Measurements from ENCODE around the gene RACK1. TPM values are rescaled to one million over a fixed set of nuclear protein-coding genes. Genes with fewer than 3 reads are reported as not detected.

The RACK1 gene
- total RNA-seq, 1 experiment from 2014 or later = 2,552 TPM

DNA sequence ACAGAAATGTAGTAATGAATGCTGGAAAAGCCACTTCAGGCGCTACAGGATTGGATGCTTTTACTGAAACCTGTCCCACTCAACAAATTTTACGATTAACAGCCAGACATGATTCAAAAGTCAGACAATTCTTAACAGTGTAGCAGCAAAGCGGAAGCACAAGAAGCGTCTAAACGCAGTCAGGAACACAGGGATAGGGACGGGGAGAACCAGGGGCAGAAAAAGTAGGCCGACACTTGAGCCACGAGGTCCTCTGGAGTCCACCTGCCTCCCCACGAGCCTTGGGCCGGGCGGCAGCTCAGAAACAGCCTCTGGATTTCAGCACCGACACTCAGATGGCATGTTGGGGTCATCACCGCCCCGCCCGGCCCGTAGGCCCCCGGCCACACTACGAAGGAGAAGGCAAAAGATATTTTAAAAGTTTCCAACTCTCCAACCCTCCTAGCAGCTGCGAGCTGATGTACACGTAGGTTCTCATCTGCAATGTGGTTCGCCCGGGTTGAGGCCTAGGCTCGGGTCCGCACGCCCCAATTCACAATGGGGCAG is 615 bp downstream of the RACK1 start:
- Mint-ChIP-seq H3K36me3 (ENCODE audit: insufficient read depth in 1 of 3, low read depth in 3 of 3) (peaks cover 60 to 62% (median 62%) of the 10 kb centered on the region in 3 experiments), H3K4me1 (peaks cover 28 to 47% of the 10 kb centered on the region in 2 experiments), H3K27ac (peak overlapping the region; percentile 98 to 100 (median 100)), H3K27me3 (ENCODE audit: low read depth) (peaks cover 2% of the 10 kb centered on the region), H3K9me3 (peaks cover 3 to 4% of the 10 kb centered on the region in 2 experiments; a peak in 3 of 5 replicates), H3K4me3 (peak overlapping the region; percentile 99 to 100)
- peak overlapping the region; percentile 95 for H3K4me2 ChIP-seq (ENCODE audit: insufficient read depth, insufficient read length, low read length)
- H4K8ac ChIP-seq (replicated peaks; ENCODE audit: insufficient read length, low read depth, low read length) = peak overlapping the region; percentile 99
- H3K9me3 ChIP-seq (ENCODE audit: control insufficient read depth, low read depth, low read length) = no peaks in the 10 kb centered on the region
- peak overlapping the region; percentile 99 for H3K27ac ChIP-seq (ENCODE audit: insufficient read length, low read depth, low read length)
- no peak overlapping the region for H2BK120ac ChIP-seq (ENCODE audit: low read depth, low read length, poor library complexity, severe bottlenecking)
- H3K4ac ChIP-seq (ENCODE audit: low read depth, low read length) = peak overlapping the region; percentile 15; the same call in 1 of the 2 replicates
- no peak overlapping the region for H2AK5ac ChIP-seq (ENCODE audit: insufficient read length, low read length)
- H4K5ac ChIP-seq (ENCODE audit: insufficient read length, low read depth, low read length) = peak overlapping the region; percentile 98
- no peak overlapping the region for H2BK12ac ChIP-seq (ENCODE audit: insufficient read length, low read depth, low read length)
- H3K18ac ChIP-seq (ENCODE audit: insufficient read length, low read depth, low read length) = peak overlapping the region; percentile 89
- DNase-seq = no peak
- WGBS (ENCODE audit: extremely low coverage, insufficient read length, low lambda C conversion rate) = no CpG with 5 or more reads among the region's 25 CpGs
- no peaks in the 10 kb centered on the region for H3K27me3 ChIP-seq (ENCODE audit: insufficient read depth, low read length)
- H3K4me1 ChIP-seq (ENCODE audit: insufficient read depth, low read length) = no peaks in the 10 kb centered on the region
- H3K23ac ChIP-seq (ENCODE audit: insufficient read length, low read depth, low read length) = no peak overlapping the region
- no peaks in the 10 kb centered on the region for H4K20me1 ChIP-seq (ENCODE audit: control insufficient read depth, insufficient read depth, insufficient read length)
- H3K56ac ChIP-seq (ENCODE audit: insufficient read length, low read depth, low read length) = no peak overlapping the region
- H2BK5ac ChIP-seq (ENCODE audit: insufficient read length, low read length) = peak overlapping the region; percentile 99
- no peak overlapping the region for H2BK15ac ChIP-seq (ENCODE audit: low read depth, low read length)
- peak overlapping the region; percentile 93 for H3K14ac ChIP-seq (ENCODE audit: insufficient read depth, low read length)
- peak overlapping the region; percentile 58 for H4K91ac ChIP-seq (ENCODE audit: insufficient read length, low read depth, low read length)
- peaks cover 12% of the 10 kb centered on the region for H3K79me1 ChIP-seq (ENCODE audit: insufficient read depth, low read depth, low read length, poor library complexity, severe bottlenecking)
- H2BK20ac ChIP-seq (ENCODE audit: low read depth, low read length, poor library complexity, severe bottlenecking) = no peak overlapping the region
- TF ChIP-seq, protein P1, sequence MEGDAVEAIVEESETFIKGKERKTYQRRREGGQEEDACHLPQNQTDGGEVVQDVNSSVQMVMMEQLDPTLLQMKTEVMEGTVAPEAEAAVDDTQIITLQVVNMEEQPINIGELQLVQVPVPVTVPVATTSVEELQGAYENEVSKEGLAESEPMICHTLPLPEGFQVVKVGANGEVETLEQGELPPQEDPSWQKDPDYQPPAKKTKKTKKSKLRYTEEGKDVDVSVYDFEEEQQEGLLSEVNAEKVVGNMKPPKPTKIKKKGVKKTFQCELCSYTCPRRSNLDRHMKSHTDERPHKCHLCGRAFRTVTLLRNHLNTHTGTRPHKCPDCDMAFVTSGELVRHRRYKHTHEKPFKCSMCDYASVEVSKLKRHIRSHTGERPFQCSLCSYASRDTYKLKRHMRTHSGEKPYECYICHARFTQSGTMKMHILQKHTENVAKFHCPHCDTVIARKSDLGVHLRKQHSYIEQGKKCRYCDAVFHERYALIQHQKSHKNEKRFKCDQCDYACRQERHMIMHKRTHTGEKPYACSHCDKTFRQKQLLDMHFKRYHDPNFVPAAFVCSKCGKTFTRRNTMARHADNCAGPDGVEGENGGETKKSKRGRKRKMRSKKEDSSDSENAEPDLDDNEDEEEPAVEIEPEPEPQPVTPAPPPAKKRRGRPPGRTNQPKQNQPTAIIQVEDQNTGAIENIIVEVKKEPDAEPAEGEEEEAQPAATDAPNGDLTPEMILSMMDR (conservative IDR thresholded peaks at IDR 0.05) = no peak
- H3T11ph ChIP-seq (ENCODE audit: low read length) = no peak overlapping the region
- no peak overlapping the region for H2AFZ ChIP-seq (ENCODE audit: low read length)
- H3K23me2 ChIP-seq (ENCODE audit: insufficient read length, low read depth, low read length, poor library complexity, severe bottlenecking) = peaks cover 19% of the 10 kb centered on the region
- peak overlapping the region; percentile 99 for H3K9ac ChIP-seq (ENCODE audit: extremely low read depth, insufficient read length, low read length)
- H3K79me2 ChIP-seq (ENCODE audit: insufficient read depth, low read length) = peaks cover 33% of the 10 kb centered on the region

Data from H9 (cell line).